Ovary (tissue), 9 donors: ENCODE measurements around the gene OR10J5. TPM values are rescaled to one million over a fixed set of nuclear protein-coding genes. Genes with fewer than 3 reads are reported as not detected.

Experiments used
- DNase-seq, 5 donors: peaks; one replicate each; pipeline ENCODE4 v3.0.0-alpha.2; 2019 to 2020
- H3K27ac ChIP-seq, 2 donors: fragments of 200-600 bp; one replicate each; pipeline versions ENCODE4 v1.5.1 to v1.8.0; 2019 to 2022
- H3K27me3 ChIP-seq: fragments of 200-600 bp; one replicate; pipeline ENCODE4 v1.8.0; 2022
- H3K36me3 ChIP-seq: fragments of 200-600 bp; sonication (generic); one replicate; pipeline ENCODE4 v1.5.1; 2019
- H3K4me1 ChIP-seq: one replicate; pipeline ENCODE4 v1.8.1; 2013; ENCODE audit warnings: mild to moderate bottlenecking, moderate library complexity; ENCODE audit not compliant: insufficient read depth
- H3K4me3 ChIP-seq: fragments of 200-600 bp; sonication (generic); one replicate; pipeline ENCODE4 v1.5.1; 2017
- H3K9me3 ChIP-seq, 2 donors: fragments of 200-600 bp in 1 of 2; sonication (generic) in 1 of 2; one replicate each; pipeline versions ENCODE4 v1.5.1 to v1.8.1; 2013 to 2019; ENCODE audit warnings: mild to moderate bottlenecking in 1 of 2, moderate library complexity in 1 of 2
- CTCF ChIP-seq, 3 donors: fragments of 450-650 bp in 2 of 3; fragments of 200-600 bp in 1 of 3; IDR thresholded peaks; one replicate each; pipeline versions ENCODE4 v1.5.1 to v1.8.0; 2016 to 2022; ENCODE audit warnings: antibody characterized with exemption in 3 of 3, mild to moderate bottlenecking in 1 of 3
- EP300 ChIP-seq: sonication (generic); formaldehyde crosslinking; IDR thresholded peaks from one replicate; pipeline ENCODE4 v1.6.1; 2017; ENCODE audit warnings: antibody characterized with exemption
- POLR2A ChIP-seq: fragments of 450-650 bp; IDR thresholded peaks from one replicate; pipeline ENCODE4 v1.6.1; 2017; ENCODE audit warnings: antibody characterized with exemption, mild to moderate bottlenecking, moderate library complexity
- WGBS, 3 donors: extraction: QIAGEN DNeasy Blood & Tissue Kit in 1 of 3; methylation state at CpG; one replicate each; pipeline versions ENCODE4 v1.1.5 to v1.1.7; 2013 to 2017; 5-methylcytosine and 5-hydroxymethylcytosine counted together
- intact Hi-C, 4 donors: fragments of 100-400 bp; cut with DNase I; formaldehyde crosslinking; loops; one replicate each; pipeline versions ENCODE4 v1.11.0 to v1.15.1; 2022 to 2023
- polyA plus RNA-seq, 2 donors: library from polyadenylated mRNA; stranded (reverse); fragments of 200-250 nt in 1 of 2; fragments of 350-450 nt in 1 of 2; fragmentation: Illumina TruSeq in 1 of 2; extraction: RNeasy Lipid Tissue Mini Kit (QIAGEN cat#74804) in 1 of 2; gene quantifications; one replicate each; pipeline ENCODE4 v1.2.3, GENCODE V29; 2013 to 2014
- total RNA-seq, 7 donors: library from RNA; depleted of rRNA in 2 of 7; stranded (reverse); fragments of >200 nt in 2 of 7; fragmentation: NEBNext Ultra II Directional in 3 of 7; extraction: Animal tissue kit (Norgen Biotek cat#: 25700) in 3 of 7; gene quantifications; one replicate each; pipeline versions ENCODE4 v1.1.0 to v1.2.4, GENCODE V29; 2016 to 2023
- donor health status: DM: no; HTN: no; CAD: no; lungs with moderate emphysema.
- donor health status: DM: no; HTN: no; CAD: no.
- donor health status: Bipolar disorder and iron deficiency.
- donor health status: DM: yes; HTN: yes; CAD: no.
- donor health status: DM: no; HTN: no; CAD: no.
- donor health status: DM: yes; HTN: yes; CAD: no.

The OR10J5 gene
- total and polyA plus RNA-seq, 9 donors = not detected

DNA sequence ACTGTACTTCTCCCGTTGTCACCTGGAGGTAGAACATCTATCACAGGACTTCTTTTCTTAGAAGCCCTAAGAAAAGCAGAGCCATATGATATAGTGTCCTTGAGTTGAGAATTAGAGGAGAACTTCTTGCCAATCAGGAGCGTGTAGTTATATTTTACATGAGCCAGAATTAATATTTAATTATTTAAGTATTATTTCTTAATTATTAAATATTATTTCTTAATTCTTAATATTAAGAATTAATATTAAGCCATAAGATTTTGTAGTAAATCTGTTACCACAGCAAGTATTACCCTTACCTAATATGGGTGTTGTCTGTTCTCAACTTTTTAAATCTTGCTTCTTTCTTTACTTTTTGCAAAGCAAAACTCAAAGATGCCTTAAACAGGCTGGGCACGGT is 41.6 kb upstream of the OR10J5 start:
- H3K4me1 ChIP-seq = no peaks in the 10 kb centered on the region
- no peak overlapping the region for H3K4me3 ChIP-seq
- H3K36me3 ChIP-seq = no peaks in the 10 kb centered on the region
- DNase-seq = no peak
- TF ChIP-seq EP300 = no peak
- no peaks in the 10 kb centered on the region for H3K27me3 ChIP-seq
- H3K9me3 ChIP-seq = no peaks in the 10 kb centered on the region
- intact Hi-C loops = no loop called here
- 84 to 92% (median 90%) methylated on average over 3 of the region's 3 CpGs for WGBS, 3 donors
- H3K27ac ChIP-seq = no peak overlapping the region

- WGBS, 3 donors = 34 to 68% (median 54%) methylated on average over 1 of the region's 1 CpG
- TF ChIP-seq POLR2A (no peak), CTCF (IDR thresholded peaks at IDR 0.05) (no peak), EP300 (no peak)
- intact Hi-C loops = no loop called here
- Histone ChIP-seq H3K9me3 (no peaks in the 10 kb centered on the region), H3K4me1 (no peaks in the 10 kb centered on the region), H3K4me3 (no peak overlapping the region), H3K27me3 (no peaks in the 10 kb centered on the region), H3K27ac (no peak overlapping the region), H3K36me3 (no peaks in the 10 kb centered on the region)
- no peak for DNase-seq
Measured at GRCh38 chr1:159562680-159563079, 26.9 kb upstream of the OR10J5 start.

GRCh38 chr1:159561497-159561896 is 25.7 kb upstream of the OR10J5 start:
- no peak for DNase-seq
- H3K27ac ChIP-seq = no peak overlapping the region
- no peaks in the 10 kb centered on the region for H3K27me3 ChIP-seq
- H3K36me3 ChIP-seq = no peaks in the 10 kb centered on the region
- no peaks in the 10 kb centered on the region for H3K4me1 ChIP-seq
- no peaks in the 10 kb centered on the region for H3K9me3 ChIP-seq
- TF ChIP-seq CTCF (IDR thresholded peaks at IDR 0.05) (no peak), EP300 (no peak), POLR2A (no peak)
- intact Hi-C loops = no loop called here
- no peak overlapping the region for H3K4me3 ChIP-seq

DNA sequence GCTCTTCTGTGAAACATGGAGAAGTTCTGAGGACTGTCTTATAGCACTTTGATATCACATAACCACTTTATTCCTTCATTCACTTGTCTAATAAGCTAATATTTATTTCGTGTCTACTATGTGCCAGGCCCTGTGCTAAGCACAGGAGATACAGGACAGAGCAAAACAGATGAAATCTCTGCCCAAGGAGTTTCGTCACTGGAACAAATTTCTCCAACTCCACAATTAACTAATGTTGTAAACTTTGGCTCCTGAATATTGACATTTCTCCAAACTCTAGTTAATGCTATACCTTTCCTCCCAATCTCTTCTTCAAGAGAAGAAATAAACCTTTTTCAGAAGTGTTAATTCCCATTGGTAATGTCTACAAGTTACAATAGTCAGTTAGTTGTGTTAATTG is 24.8 kb upstream of the OR10J5 start:
- H3K4me3 ChIP-seq = no peak overlapping the region
- no peak overlapping the region for H3K27ac ChIP-seq
- no peaks in the 10 kb centered on the region for H3K9me3 ChIP-seq
- WGBS, 3 donors = 47 to 62% (median 53%) methylated on average over 2 of the region's 2 CpGs
- no peaks in the 10 kb centered on the region for H3K27me3 ChIP-seq
- no peaks in the 10 kb centered on the region for H3K36me3 ChIP-seq
- H3K4me1 ChIP-seq = no peaks in the 10 kb centered on the region
- DNase-seq = no peak
- TF ChIP-seq EP300 (no peak), CTCF (IDR thresholded peaks at IDR 0.05) (no peak), POLR2A (no peak)
- intact Hi-C loops = no loop called here

DNA sequence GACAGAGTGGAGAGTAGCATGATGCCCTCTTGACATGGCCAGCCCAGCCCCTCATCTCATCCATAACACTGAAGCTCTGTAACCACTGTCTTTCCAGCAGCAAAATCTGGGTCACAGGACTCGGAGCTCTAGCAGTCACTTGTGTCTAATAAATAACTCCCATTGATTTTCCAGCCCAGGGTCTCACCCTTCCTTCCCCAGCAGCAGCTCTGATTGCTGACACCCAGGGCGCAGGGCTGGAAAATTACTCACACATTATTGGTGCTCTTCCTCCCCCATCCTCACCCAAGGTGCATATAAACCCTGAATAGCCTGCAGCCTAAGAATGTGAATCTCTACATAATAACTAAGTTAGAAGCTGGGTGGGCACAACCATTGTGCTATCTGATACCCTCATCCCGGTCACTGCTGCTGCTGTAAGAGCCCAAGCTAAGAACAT is 21.1 kb upstream of the OR10J5 start:
- Histone ChIP-seq H3K4me1 (no peaks in the 10 kb centered on the region), H3K36me3 (no peaks in the 10 kb centered on the region), H3K4me3 (no peak overlapping the region), H3K27ac (no peak overlapping the region), H3K27me3 (no peaks in the 10 kb centered on the region), H3K9me3 (no peaks in the 10 kb centered on the region)
- TF ChIP-seq EP300 (no peak), POLR2A (no peak), CTCF (IDR thresholded peaks at IDR 0.05) (no peak)
- DNase-seq = no peak
- WGBS, 3 donors = 42 to 49% (median 43%) methylated on average over 3 of the region's 3 CpGs
- intact Hi-C loops = no loop called here
